ENCODE results near the gene HMGCR.
"Not testable (repeated sequence)": the region's sequence is repeated elsewhere in the genome, so short reads cannot be mapped to it uniquely, and the experiment has no call there.

The HMGCR gene

DNA sequence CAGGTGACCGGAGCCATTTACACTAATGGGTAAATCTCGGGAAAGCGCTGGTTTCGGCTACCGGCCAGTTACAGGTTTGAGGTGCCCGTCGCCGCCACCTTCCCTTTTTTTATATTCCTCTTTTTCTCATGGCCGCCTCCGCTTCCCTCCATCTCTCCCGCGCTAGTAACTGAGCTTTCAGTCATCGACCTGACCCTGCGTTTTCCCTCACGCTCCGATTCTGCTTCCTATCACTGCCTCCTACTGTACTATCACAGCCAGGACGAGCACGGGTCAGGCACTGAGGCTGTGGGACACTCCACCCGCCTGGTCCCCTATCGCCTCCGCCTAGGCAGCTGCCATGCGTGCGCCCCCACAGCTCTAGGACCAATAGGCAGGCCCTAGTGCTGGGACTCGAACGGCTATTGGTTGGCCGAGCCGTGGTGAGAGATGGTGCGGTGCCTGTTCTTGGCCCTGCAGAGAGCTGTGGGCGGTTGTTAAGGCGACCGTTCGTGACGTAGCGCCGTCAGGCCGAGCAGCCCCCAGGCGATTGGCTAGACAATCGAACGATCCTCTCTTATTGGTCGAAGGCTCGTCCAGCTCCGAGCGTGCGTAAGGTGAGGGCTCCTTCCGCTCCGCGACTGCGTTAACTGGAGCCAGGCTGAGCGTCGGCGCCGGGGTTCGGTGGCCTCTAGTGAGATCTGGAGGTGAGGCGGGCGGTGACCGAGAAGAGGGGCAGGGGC is at the start of gene HMGCR:
TSS of gene HMGCR (plus strand) at position 606 of the 722 bp plus-strand sequence. CDS start 5,386 bp downstream, outside the sequence.
- DNase-seq, result peak; percentile 95

DNA sequence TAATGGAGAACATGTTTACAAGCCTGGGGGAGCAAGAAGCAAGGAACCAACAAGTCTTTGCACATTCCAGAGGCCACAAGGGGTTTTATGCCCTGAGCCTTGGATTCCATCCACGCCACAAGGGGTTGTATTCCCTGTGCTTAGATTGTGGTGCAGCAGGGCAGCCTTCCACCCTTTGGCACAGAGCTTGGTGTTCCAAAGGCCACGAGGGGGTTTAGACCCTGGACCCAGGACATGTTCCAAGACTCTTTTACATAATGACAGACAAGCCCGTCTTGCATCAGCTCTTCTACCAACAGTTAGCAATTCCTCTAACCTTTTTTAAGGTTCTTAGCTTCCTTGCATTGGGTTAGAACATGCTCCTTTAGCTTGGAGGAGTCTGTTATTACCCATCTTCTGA is 45.2 kb upstream of the HMGCR start:
- DNase-seq, result not testable (repeated sequence)

DNA sequence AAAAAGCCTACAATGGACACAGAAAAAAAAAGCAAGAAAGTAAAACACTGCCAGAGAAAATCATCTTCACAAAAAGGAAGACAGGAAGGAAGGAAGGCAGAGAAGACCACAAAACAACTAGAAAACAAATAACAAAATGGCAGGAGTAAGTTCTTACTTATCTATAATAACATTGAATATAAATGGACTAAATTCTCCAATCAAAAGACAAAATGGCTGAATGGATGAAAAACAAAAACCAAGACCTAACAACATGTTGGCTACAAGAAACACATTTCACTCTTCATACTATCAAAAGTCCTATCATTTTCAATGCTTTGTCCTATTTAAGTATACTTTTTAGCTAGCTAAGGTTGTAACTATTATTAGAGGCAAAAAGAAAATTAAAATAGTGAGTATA is 36.9 kb upstream of the HMGCR start:
- DNase-seq, result no peak

DNA sequence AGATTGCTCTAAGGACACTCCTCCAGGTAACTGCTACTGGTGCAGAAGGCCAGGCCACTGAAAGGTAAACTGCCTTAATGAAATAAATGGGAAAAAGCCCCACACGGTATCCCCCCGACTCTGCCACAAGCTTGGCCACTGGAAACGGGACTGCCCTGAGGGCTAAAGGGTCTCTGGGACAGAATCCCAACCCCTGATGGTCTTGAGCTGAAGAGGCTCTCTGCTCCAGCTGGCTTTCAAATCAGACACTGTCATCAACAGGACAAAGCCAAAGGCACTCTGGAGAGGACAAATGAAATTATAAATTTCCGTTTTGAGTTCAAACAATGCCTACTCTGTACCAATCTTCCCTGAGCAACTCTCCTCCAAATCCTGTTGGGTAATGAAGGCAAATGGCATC is 33.6 kb upstream of the HMGCR start:
- DNase-seq, result no peak

DNA sequence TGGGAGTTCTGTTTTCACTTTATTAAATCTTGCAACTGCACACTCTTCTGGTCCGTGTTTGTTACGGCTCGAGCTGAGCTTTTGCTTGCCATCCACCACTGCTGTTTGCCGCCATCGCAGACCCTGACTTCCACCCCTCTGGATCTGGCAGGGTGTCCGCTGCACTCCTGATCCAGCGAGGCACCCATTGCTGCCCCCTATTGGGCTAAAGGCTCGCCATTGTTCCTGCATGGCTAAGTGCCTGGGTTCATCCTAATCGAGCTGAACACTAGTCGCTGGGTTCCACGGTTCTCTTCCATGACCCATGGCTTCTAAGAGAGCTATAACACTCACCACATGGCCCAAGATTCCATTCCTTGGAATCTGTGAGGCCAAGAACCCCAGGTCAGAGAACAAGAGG is 32.5 kb upstream of the HMGCR start:
- not testable (repeated sequence) for DNase-seq

DNA sequence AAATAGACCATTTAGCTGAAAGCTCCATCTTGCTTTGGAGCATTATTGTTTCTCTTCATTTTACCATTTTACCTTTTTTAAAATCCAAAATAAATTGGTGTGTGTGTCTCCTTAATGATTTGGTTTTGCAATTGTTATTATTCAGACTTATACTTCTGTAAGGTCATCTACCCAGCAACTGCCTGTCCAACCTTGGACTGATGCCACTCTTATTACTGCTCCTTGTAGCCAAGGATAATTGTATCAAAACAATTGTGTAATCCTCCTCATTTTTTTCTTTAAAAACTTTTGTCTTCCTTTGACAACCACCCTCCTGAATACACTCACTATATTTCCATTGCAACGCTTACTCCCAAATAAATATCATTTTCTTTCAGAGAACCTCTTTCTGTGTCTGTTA is 30.3 kb upstream of the HMGCR start:
- DNase-seq, result no peak

GRCh38 chr5:75310212-75310611 is 26.8 kb upstream of the HMGCR start:
- no peak for DNase-seq

DNA sequence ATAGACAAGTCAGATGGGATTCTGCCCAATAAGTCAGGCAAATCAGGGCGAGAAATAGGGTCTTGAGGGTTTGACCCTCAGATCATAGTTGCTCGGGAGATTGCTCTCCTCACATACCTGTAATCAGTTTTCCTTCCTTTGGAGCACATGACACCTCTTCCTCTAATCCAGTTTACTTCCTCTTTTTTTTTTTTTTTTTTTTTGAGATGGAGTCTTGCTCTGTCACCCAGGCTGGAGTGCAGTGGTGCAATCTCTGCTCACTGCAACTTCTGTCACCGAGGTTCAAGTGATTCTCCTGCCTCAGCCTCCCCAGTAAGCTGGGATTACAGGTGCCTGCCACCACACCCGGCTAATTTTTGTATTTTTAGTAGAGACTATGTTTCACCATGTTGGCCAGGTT is 17.9 kb upstream of the HMGCR start:
- DNase-seq, result not testable (repeated sequence)

GRCh38 chr5:75319638-75320037 is 17.4 kb upstream of the HMGCR start:
- DNase-seq, result no peak

GRCh38 chr5:75320371-75320770 is 16.6 kb upstream of the HMGCR start:
- no peak for DNase-seq

DNA sequence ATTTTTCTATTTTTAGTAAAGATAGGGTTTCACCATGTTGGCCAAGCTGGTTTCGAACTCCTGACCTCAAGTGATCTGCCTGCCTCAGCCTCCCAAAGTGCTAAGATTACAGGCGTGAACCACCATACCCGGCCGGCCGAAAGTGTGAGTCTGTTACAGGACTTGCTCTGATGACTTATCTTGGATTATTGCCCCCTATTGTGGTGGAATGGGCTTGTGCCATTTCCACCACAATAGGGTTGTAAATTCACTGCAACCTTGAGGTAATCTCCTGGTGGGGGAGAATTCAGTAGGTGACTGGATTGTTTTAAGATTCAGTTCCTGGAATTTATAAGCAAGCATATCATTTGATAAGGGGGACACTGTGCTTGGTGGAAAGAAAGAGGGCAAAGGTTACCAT is 15.0 kb upstream of the HMGCR start:
- no peak for DNase-seq

- no peak for DNase-seq
Observed at GRCh38 chr5:75324791-75325190, 12.2 kb upstream of the HMGCR start.

- DNase-seq, result no peak
Observed at GRCh38 chr5:75325242-75325641, 11.8 kb upstream of the HMGCR start.

GRCh38 chr5:75330404-75330803 is 6.6 kb upstream of the HMGCR start:
- DNase-seq, result no peak

DNA sequence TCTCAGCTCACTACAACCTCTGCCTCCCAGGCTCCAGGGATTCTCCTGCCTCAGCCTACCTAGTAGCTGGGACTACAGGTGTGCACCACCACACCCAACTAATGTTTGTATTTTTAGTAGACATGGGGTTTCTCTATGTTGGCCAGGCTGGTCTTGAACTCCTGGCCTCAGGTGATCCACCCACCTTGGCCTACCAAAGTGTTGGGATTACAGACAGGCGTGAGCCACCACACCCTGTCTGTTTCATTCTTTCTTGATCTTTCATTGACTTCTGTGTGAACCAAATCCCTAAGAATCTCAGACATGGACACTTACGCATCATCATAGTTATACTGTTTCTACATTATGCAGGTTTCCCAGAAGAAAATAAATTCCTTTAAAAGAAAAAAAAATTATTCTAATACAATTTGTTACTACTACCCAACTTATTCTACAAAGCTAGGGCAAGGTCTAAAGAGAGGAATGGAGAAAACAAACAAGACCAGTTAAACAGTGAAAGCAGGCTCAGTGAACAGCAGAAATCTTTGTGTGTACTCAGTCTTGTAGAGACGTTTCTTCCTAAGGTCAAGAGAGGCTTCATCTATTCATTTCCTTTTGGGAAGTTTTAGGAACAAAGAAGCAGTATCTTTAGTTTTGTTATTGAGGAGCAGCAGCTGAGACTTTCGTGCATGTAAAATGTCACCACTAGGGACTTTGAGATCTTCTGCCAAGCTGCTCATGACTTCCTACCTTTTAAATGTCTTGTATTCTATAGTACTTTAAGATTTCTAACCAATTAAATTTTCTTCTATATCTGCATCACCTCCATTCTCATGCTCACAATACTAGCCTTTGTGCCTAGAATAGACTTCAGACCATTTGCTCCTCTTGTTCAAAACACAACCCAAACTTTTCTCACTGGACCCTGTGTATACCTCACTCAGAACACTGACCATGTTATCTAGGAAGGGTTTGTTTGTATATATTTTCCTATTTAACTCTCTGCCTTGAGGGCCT is 5.6 kb upstream of the HMGCR start:
- peak; percentile 47 for DNase-seq

DNA sequence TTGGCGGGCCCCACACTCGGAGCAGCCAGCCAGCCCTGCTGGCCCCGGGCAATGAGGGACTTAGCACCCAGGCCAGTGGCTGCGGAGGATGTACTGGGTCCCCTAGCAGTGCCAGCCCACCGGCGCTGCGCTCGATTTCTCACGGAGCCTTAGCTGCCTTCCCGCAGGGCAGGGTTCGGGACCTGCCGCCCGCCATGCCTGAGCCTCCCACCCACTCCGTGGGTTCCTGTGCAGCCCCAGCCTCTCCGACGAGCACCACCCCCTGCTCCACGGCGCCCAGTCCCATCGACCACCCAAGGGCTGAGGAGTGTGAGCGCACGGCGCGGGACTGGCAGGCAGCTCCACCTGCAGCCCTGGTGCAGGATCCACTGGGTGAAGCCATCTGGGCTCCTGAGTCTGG is 3.3 kb upstream of the HMGCR start:
- DNase-seq, result not testable (repeated sequence)

GRCh38 chr5:75334413-75334812 is 2.6 kb upstream of the HMGCR start:
- not testable (repeated sequence) for DNase-seq

GRCh38 chr5:75335486-75335885 is 1.5 kb upstream of the HMGCR start:
- DNase-seq, result no peak

GRCh38 chr5:75335952-75336614 is 937 bp upstream of the HMGCR start:
- peak; percentile 83 for DNase-seq

GRCh38 chr5:75337366-75338021 is 474 bp downstream of the HMGCR start:
- no peak for DNase-seq

DNA sequence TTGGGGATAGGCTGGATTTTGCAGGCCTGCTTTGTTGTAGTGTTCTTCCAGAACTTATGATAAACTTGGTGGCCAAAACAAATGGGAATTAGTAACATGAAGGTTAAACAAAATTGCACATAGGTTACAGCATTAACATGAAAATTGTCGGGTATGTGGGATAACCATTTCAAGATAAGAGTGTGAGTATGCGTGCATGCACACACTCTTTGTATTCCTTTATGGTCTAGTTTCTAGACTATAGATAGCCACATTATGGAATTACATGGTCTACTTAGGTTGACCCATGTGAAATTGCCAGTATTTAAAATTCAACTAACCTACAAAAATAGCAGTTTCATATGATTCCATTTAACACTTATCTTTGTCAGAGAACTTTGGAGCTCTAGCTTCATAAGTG is 1.4 kb downstream of the HMGCR start:
- no peak for DNase-seq

- DNase-seq, result no peak
Observed at GRCh38 chr5:75340714-75341478, 3.9 kb downstream of the HMGCR start.

Measured in NCI-H526 treated with DMSO at 0.1 percent for 48 hours (cell line).